Stimulated activated CD8-positive, alpha-beta memory T cell treated with anti-CD3 and anti-CD28 coated beads, Interleukin-12 subunit alpha, Interleukin-12 subunit beta, amount 100 ng/mL, for 1 hour (primary cell): ENCODE results near the gene AKR7A2.

ENCODE experiments used
- DNase-seq: peaks from one replicate; pipeline ENCODE4 v3.0.0-alpha.2; 2020; ENCODE audit warnings: low read depth

Gene AKR7A2

GRCh38 chr1:19342894-19343616, 31.1 kb upstream of the AKR7A2 start:
- DNase-seq = no peak

GRCh38 chr1:19342062-19342750, 30.3 kb upstream of the AKR7A2 start:
- DNase-seq = no peak

GRCh38 chr1:19341201-19342061, 29.5 kb upstream of the AKR7A2 start:
- peak; percentile 51 for DNase-seq

- DNase-seq = no peak
Measured at GRCh38 chr1:19340387-19340937, 28.5 kb upstream of the AKR7A2 start.

GRCh38 chr1:19339214-19339861, 27.4 kb upstream of the AKR7A2 start:
- no peak for DNase-seq

- DNase-seq = no peak
Measured at GRCh38 chr1:19338323-19338762, 26.4 kb upstream of the AKR7A2 start.

GRCh38 chr1:19337289-19337688, 25.3 kb upstream of the AKR7A2 start:
- DNase-seq = no peak

GRCh38 chr1:19336543-19336942, 24.6 kb upstream of the AKR7A2 start:
- DNase-seq = no peak

GRCh38 chr1:19333587-19334354, 21.8 kb upstream of the AKR7A2 start:
- DNase-seq = no peak

GRCh38 chr1:19332832-19333231, 20.9 kb upstream of the AKR7A2 start:
- DNase-seq = no peak

- no peak for DNase-seq
Measured at GRCh38 chr1:19331262-19331878, 19.4 kb upstream of the AKR7A2 start.

- DNase-seq = no peak
Measured at GRCh38 chr1:19330449-19331135, 18.6 kb upstream of the AKR7A2 start.

GRCh38 chr1:19329611-19330010, 17.7 kb upstream of the AKR7A2 start:
- no peak for DNase-seq

- DNase-seq = no peak
Measured at GRCh38 chr1:19329188-19329587, 17.2 kb upstream of the AKR7A2 start.

GRCh38 chr1:19328486-19328885, 16.5 kb upstream of the AKR7A2 start:
- no peak for DNase-seq

- no peak for DNase-seq
Measured at GRCh38 chr1:19327736-19328135, 15.8 kb upstream of the AKR7A2 start.

GRCh38 chr1:19327301-19327700, 15.4 kb upstream of the AKR7A2 start:
- DNase-seq = no peak

- no peak for DNase-seq
Measured at GRCh38 chr1:19326748-19327065, 14.8 kb upstream of the AKR7A2 start.

- DNase-seq = no peak
Measured at GRCh38 chr1:19325958-19326747, 14.2 kb upstream of the AKR7A2 start.
